Caco-2 (cell line): ENCODE data around the gene FAM110A. TPM values are rescaled to one million over a fixed set of nuclear protein-coding genes. Genes with fewer than 3 reads are reported as not detected.

Experiments
- BruUV-seq: library from RNA; stranded (reverse); fragments of 400-500 nt; replicated peaks from 2 replicates; lab custom pipeline; 2021; lab: Mats Ljungman, UMichigan
- CTCF ChIA-PET: fragments of 300-600 bp; sonication (Branson Sonifier 250); formaldehyde crosslinking; loops from one replicate; lab custom pipeline; 2022; ENCODE audit warnings: antibody characterized with exemption; lab: Charles Lee
- POLR2A ChIA-PET: fragments of 300-600 bp; sonication (Branson Sonifier 250); formaldehyde crosslinking; loops from one replicate; lab custom pipeline; 2022; ENCODE audit warnings: antibody characterized with exemption; lab: Charles Lee
- DNase-seq, 2 experiments: peaks; one replicate each; pipeline versions ENCODE4 v3.0.0 to v3.0.0-alpha.2; 2020 to 2022
- H3K27me3 ChIP-seq: replicated peaks from 2 replicates; pipeline ENCODE4 v1.6.0; 2011; ENCODE audit warnings: low read length; ENCODE audit not compliant: control insufficient read depth, insufficient read depth
- H3K36me3 ChIP-seq: 2 replicates; pipeline ENCODE4 v1.5.1; 2011; ENCODE audit warnings: low read length; ENCODE audit not compliant: control insufficient read depth, insufficient read depth
- H3K4me1 ChIP-seq: fragments of 250-450 bp; sonication (Bioruptor Pico); 2 replicates; pipeline ENCODE4 v1.5.1; 2020; ENCODE audit warnings: mild to moderate bottlenecking
- H3K4me3 ChIP-seq: 2 replicates; pipeline ENCODE4 v1.5.1; 2011; ENCODE audit warnings: low read depth, mild to moderate bottlenecking, control low read depth, low read length
- H3K9me3 ChIP-seq: fragments of 250-450 bp; sonication (Bioruptor Pico); 2 replicates; pipeline ENCODE4 v1.5.1; 2020; ENCODE audit warnings: mild to moderate bottlenecking, moderate library complexity
- H3K27ac Mint-ChIP-seq: one replicate; pipeline ENCODE4 v1.8.0; 2022; ENCODE audit warnings: mixed read lengths; ENCODE audit not compliant: unreplicated experiment
- H3K27me3 Mint-ChIP-seq: one replicate; pipeline ENCODE4 v1.8.0; 2022; ENCODE audit warnings: mixed read lengths; ENCODE audit not compliant: insufficient read depth, unreplicated experiment
- H3K36me3 Mint-ChIP-seq: one replicate; pipeline ENCODE4 v1.8.0; 2022; ENCODE audit warnings: mild to moderate bottlenecking, mixed read lengths; ENCODE audit not compliant: insufficient read depth, unreplicated experiment
- H3K4me1 Mint-ChIP-seq: one replicate; pipeline ENCODE4 v1.8.0; 2022; ENCODE audit warnings: low read depth, mixed read lengths; ENCODE audit not compliant: unreplicated experiment
- H3K4me3 Mint-ChIP-seq: one replicate; pipeline ENCODE4 v1.8.0; 2022; ENCODE audit warnings: mild to moderate bottlenecking, moderate library complexity, mixed read lengths; ENCODE audit not compliant: unreplicated experiment
- H3K9me3 Mint-ChIP-seq: one replicate; pipeline ENCODE4 v1.8.0; 2022; ENCODE audit warnings: mixed read lengths; ENCODE audit not compliant: unreplicated experiment
- CTCF ChIP-seq, 2 experiments: fragments of 200-600 bp in 1 of 2; IDR thresholded peaks; 1 replicate in 1 of 2; 2 replicates in 1 of 2; pipeline versions ENCODE4 v1.5.1 to v1.8.0; 2011 to 2022; ENCODE audit warnings: antibody characterized with exemption in 1 of 2, control low read depth in 1 of 2, inconsistent platforms in 1 of 2, low read depth in 1 of 2, low read length in 1 of 2, mild to moderate bottlenecking in 1 of 2, moderate library complexity in 1 of 2; ENCODE audit not compliant: insufficient read depth in 1 of 2, severe bottlenecking in 1 of 2, unreplicated experiment in 1 of 2
- intact Hi-C: fragments of 100-400 bp; cut with micrococcal nuclease; formaldehyde crosslinking; loops from one replicate; pipeline ENCODE4 v1.10.0; 2022; ENCODE audit not compliant: unreplicated experiment
- total RNA-seq: library from RNA; stranded (reverse); gene quantifications from 2 replicates; pipeline ENCODE4 v1.2.3, GENCODE V29; 2022

Gene FAM110A
- total RNA-seq, 1 experiment from 2014 or later, result 18.4 TPM

GRCh38 chr20:853406-853996 is 20.0 kb downstream of the FAM110A start:
- Mint-ChIP-seq H3K27ac (no peak overlapping the region), H3K9me3 (no peaks in the 10 kb centered on the region), H3K36me3 (no peaks in the 10 kb centered on the region), H3K27me3 (no peaks in the 10 kb centered on the region), H3K4me3 (no peak overlapping the region), H3K4me1 (no peaks in the 10 kb centered on the region)
- intact Hi-C loops, result no loop called here
- Histone ChIP-seq H3K4me1 (no peaks in the 10 kb centered on the region), H3K36me3 (no peaks in the 10 kb centered on the region), H3K9me3 (no peaks in the 10 kb centered on the region), H3K4me3 (no peak overlapping the region), H3K27me3 (no peaks in the 10 kb centered on the region)
- CTCF ChIA-PET, result no interaction called here
- BruUV-seq, result no TSS peak
- POLR2A ChIA-PET, result no interaction called here
- no peak for DNase-seq
- no peak for TF ChIP-seq CTCF (IDR thresholded peaks at IDR 0.05; ENCODE audit: insufficient read depth in 1 of 2, low read depth in 1 of 2, low read length in 1 of 2, severe bottlenecking in 1 of 2, unreplicated experiment in 1 of 2)

GRCh38 chr20:854601-855000 is 21.1 kb downstream of the FAM110A start:
- H3K27ac Mint-ChIP-seq, result no peak overlapping the region
- no peak overlapping the region for H3K4me3 Mint-ChIP-seq
- no peaks in the 10 kb centered on the region for H3K36me3 Mint-ChIP-seq

More at GRCh38 chr20:854601-855000, 21.1 kb downstream of the FAM110A start:
- Histone ChIP-seq H3K4me1 (no peaks in the 10 kb centered on the region), H3K36me3 (no peaks in the 10 kb centered on the region), H3K9me3 (no peaks in the 10 kb centered on the region), H3K27me3 (no peaks in the 10 kb centered on the region), H3K4me3 (no peak overlapping the region)
- Mint-ChIP-seq H3K9me3 (no peaks in the 10 kb centered on the region), H3K27me3 (no peaks in the 10 kb centered on the region), H3K4me1 (no peaks in the 10 kb centered on the region)
- no peak for TF ChIP-seq CTCF (IDR thresholded peaks at IDR 0.05; ENCODE audit: insufficient read depth in 1 of 2, low read depth in 1 of 2, low read length in 1 of 2, severe bottlenecking in 1 of 2, unreplicated experiment in 1 of 2)
- DNase-seq, result no peak
- intact Hi-C loops, result no loop called here
- ChIA-PET CTCF (no interaction called here), POLR2A (no interaction called here)
- no TSS peak for BruUV-seq
